ENCODE results near the gene SLC7A4.

DNA sequence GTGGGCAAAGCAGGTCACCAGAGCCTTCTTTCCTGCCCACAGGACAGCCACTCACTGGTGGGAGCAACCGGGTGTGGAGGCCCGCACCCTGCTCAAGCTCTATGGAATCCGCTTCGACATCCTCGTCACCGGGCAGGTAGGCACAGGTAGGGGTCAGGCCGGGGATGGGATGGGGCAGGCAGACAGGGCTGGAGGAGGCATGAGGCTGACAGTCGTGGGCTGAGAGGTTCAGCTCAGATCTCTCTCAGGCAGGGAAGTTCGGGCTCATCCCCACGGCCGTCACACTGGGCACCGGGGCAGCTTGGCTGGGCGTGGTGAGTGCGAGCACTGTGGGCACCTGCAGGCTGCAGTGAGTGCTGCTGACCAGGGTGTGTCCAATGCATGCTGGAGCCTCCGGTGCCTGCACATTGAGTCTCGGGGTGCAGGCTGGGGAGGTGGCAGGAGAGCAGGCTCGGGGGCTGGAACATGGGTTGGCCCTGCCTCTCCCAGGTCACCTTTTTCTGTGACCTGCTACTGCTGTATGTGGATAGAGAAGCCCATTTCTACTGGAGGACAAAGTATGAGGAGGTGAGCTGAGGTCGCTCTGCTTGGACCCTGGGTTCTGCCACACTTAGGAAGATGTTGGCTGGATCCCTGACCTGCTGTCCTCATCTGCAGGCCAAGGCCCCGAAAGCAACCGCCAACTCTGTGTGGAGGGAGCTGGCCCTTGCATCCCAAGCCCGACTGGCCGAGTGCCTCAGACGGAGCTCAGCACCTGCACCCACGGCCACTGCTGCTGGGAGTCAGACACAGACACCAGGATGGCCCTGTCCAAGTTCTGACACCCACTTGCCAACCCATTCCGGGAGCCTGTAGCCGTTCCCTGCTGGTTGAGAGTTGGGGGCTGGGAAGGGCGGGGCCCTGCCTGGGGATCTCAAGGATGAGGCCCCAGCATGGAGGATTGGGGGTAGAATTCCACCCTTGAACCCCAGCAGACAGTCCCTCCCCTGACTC lies 6.3 kb downstream of the SLC7A4 start:
- TF ChIP-seq, protein P1, sequence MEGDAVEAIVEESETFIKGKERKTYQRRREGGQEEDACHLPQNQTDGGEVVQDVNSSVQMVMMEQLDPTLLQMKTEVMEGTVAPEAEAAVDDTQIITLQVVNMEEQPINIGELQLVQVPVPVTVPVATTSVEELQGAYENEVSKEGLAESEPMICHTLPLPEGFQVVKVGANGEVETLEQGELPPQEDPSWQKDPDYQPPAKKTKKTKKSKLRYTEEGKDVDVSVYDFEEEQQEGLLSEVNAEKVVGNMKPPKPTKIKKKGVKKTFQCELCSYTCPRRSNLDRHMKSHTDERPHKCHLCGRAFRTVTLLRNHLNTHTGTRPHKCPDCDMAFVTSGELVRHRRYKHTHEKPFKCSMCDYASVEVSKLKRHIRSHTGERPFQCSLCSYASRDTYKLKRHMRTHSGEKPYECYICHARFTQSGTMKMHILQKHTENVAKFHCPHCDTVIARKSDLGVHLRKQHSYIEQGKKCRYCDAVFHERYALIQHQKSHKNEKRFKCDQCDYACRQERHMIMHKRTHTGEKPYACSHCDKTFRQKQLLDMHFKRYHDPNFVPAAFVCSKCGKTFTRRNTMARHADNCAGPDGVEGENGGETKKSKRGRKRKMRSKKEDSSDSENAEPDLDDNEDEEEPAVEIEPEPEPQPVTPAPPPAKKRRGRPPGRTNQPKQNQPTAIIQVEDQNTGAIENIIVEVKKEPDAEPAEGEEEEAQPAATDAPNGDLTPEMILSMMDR (IDR thresholded peaks at IDR 0.05): no peak
- no peak for TF ChIP-seq POLR2A (IDR thresholded peaks at IDR 0.05)

All from testis (tissue), 2 donors.